Body of pancreas (tissue), 4 donors: ENCODE results near the gene BANF2. TPM values are rescaled to one million over a fixed set of nuclear protein-coding genes. Genes with fewer than 3 reads are reported as not detected.

Source experiments
- ATAC-seq: fragments of 150-250 bp; one replicate; pipeline ENCODE4 v1.9.1; 2016
- DNase-seq, 4 donors: peaks; one replicate each; pipeline ENCODE4 v3.0.0-alpha.2; 2019
- H3K27ac ChIP-seq, 4 donors: fragments of 200-600 bp; sonication (generic); 1 replicate in 3 of 4; 2 replicates in 1 of 4; pipeline versions ENCODE4 v1.5.1 to v1.6.1; 2016 to 2019; ENCODE audit warnings: mild to moderate bottlenecking in 1 of 4, mixed read lengths in 1 of 4, moderate library complexity in 1 of 4
- H3K27me3 ChIP-seq, 2 donors: fragments of 200-600 bp; sonication (generic); one replicate each; pipeline ENCODE4 v1.6.0; 2016; ENCODE audit warnings: mild to moderate bottlenecking in 1 of 2
- H3K36me3 ChIP-seq, 2 donors: fragments of 200-600 bp; sonication (generic); replicated peaks in 1 of 2; 2 replicates each; pipeline ENCODE4 v1.5.1; 2016; ENCODE audit warnings: low read depth in 2 of 2; ENCODE audit not compliant: insufficient read depth in 1 of 2
- H3K4me1 ChIP-seq: fragments of 200-600 bp; sonication (generic); one replicate; pipeline ENCODE4 v1.6.0; 2016
- H3K4me3 ChIP-seq, 2 donors: fragments of 200-600 bp; sonication (generic); 1 replicate in 1 of 2; 2 replicates in 1 of 2; pipeline ENCODE4 v1.5.1; 2016 to 2019
- H3K9me3 ChIP-seq, 3 donors: fragments of 200-600 bp; sonication (generic); 1 replicate in 2 of 3; 2 replicates in 1 of 3; pipeline ENCODE4 v1.5.1; 2016
- POLR2A ChIP-seq, 3 donors: fragments of 450-650 bp; IDR thresholded peaks; one replicate each; pipeline ENCODE4 v1.6.1; 2016; ENCODE audit warnings: antibody characterized with exemption in 3 of 3, mild to moderate bottlenecking in 2 of 3
- WGBS, 2 donors: methylation state at CpG; one replicate each; pipeline ENCODE4 v1.1.5; 2017; 5-methylcytosine and 5-hydroxymethylcytosine counted together
- intact Hi-C: fragments of 100-400 bp; cut with DNase I; formaldehyde crosslinking; loops from one replicate; pipeline ENCODE4 v1.15.1; 2023
- total RNA-seq, 2 donors: library from RNA; depleted of rRNA; stranded (reverse); fragments of >200 nt; gene quantifications; one replicate each; pipeline ENCODE4 v1.1.0, GENCODE V29; 2016
- TF ChIP-seq, protein P1 (sequence below), 7 experiments: fragments of 450-650 bp in 4 of 7; fragments of 200-600 bp in 3 of 7; sonication (generic) in 3 of 7; IDR thresholded peaks; one replicate each; pipeline ENCODE4 v1.5.1; 2016 to 2019; ENCODE audit warnings: antibody characterized with exemption in 7 of 7

BANF2 gene
- total RNA-seq, 2 donors from 2014 or later = 4.0 TPM; not detected in 1

DNA sequence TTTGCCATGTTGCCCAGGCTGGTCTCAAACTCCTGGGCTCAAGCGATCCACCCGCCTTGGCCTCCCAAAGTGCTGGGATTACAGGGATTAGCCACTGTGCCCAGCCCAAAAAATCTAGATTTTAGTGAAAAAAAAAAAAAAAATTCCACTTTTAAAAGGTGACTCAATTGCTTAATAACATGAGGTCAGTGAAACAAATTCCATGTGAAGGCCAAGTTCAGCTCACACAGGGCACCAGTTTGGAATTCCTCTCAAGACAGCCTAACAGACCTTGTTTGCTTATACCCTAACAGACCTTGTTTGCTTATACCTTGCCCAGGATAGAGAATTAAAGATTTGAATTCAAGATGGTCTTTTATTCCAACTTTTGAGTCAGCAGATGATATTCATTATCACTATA lies 22.8 kb upstream of the BANF2 start:
- no peak for DNase-seq
- peaks cover 83% of the 10 kb centered on the region for H3K4me1 ChIP-seq
- H3K27ac ChIP-seq = peak overlapping the region; percentile 57 to 98 (median 78)
- no peaks in the 10 kb centered on the region for H3K27me3 ChIP-seq
- peaks cover 0 to 8% of the 10 kb centered on the region in 2 donors for H3K36me3 ChIP-seq
- intact Hi-C loops = no loop called here
- TF ChIP-seq, protein P1, sequence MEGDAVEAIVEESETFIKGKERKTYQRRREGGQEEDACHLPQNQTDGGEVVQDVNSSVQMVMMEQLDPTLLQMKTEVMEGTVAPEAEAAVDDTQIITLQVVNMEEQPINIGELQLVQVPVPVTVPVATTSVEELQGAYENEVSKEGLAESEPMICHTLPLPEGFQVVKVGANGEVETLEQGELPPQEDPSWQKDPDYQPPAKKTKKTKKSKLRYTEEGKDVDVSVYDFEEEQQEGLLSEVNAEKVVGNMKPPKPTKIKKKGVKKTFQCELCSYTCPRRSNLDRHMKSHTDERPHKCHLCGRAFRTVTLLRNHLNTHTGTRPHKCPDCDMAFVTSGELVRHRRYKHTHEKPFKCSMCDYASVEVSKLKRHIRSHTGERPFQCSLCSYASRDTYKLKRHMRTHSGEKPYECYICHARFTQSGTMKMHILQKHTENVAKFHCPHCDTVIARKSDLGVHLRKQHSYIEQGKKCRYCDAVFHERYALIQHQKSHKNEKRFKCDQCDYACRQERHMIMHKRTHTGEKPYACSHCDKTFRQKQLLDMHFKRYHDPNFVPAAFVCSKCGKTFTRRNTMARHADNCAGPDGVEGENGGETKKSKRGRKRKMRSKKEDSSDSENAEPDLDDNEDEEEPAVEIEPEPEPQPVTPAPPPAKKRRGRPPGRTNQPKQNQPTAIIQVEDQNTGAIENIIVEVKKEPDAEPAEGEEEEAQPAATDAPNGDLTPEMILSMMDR (IDR thresholded peaks at IDR 0.05) = no peak
- TF ChIP-seq POLR2A (IDR thresholded peaks at IDR 0.05) = no peak
- 40 to 42% methylated on average over 2 of the region's 2 CpGs for WGBS, 2 donors
- no peak for ATAC-seq
- H3K9me3 ChIP-seq = no peaks in the 10 kb centered on the region
- no peak overlapping the region for H3K4me3 ChIP-seq

DNA sequence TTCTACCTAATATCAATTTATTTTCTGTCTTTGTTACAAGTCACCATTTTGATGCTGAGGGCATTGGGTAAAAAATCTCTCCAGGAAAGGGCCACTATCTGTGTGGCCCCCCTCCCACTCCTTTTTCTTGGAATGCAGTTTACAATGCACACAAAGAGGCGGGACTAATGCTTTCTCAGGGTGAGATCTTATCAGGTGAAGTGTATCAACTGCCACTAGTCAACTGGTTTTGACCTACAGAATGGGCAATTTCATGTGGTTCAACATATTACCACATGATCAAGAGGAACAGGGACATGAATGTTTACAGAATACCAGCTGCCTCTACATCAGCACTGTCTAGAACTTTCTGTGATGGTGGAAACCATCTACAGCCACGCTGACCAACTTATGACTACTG lies 21.5 kb upstream of the BANF2 start:
- DNase-seq = no peak
- Histone ChIP-seq H3K27ac (peak overlapping the region; percentile 89 to 99 (median 98)), H3K4me1 (peaks cover 78% of the 10 kb centered on the region), H3K36me3 (peaks cover 0 to 8% of the 10 kb centered on the region in 2 donors), H3K9me3 (no peaks in the 10 kb centered on the region), H3K27me3 (no peaks in the 10 kb centered on the region), H3K4me3 (no peak overlapping the region)
- WGBS, 2 donors = 28 to 36% methylated on average over 2 of the region's 2 CpGs
- intact Hi-C loops = no loop called here
- ATAC-seq = no peak
- peak in 1 of 3 donors; percentile 9 for TF ChIP-seq POLR2A (IDR thresholded peaks at IDR 0.05)
- TF ChIP-seq, protein P1 (IDR thresholded peaks at IDR 0.05) = no peak

DNA sequence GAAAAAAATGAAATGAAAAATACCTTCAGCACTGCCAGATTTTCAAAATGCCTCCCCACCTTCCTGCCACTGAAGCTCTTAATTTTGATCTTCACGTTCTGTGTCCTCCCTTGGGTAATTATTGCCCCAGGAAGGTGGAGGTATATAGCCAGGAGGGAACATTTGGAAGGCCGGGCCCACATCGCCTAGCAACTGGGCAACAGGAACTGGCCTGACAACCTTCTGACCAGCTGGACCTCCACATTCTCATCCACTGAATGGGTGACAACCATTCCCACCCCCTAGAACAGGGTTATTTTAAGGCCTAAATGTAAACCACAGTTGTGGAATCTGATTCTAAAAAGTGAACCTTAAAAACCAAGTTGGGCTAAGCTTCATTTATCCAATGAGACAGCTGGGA lies 20.9 kb upstream of the BANF2 start:
- Histone ChIP-seq H3K36me3 (peaks cover 0 to 8% of the 10 kb centered on the region in 2 donors), H3K27me3 (no peaks in the 10 kb centered on the region), H3K4me3 (no peak overlapping the region), H3K4me1 (peaks cover 78% of the 10 kb centered on the region), H3K27ac (peak overlapping the region; percentile 89 to 99 (median 98)), H3K9me3 (no peaks in the 10 kb centered on the region)
- TF ChIP-seq, protein P1 (IDR thresholded peaks at IDR 0.05) = peak in 1 of 7 experiments; percentile 3
- TF ChIP-seq POLR2A (IDR thresholded peaks at IDR 0.05) = no peak
- ATAC-seq = no peak
- DNase-seq = peak in 2 of 4 donors; percentile 51 to 53
- intact Hi-C loops = no loop called here
- 10 to 30% methylated on average over 3 of the region's 3 CpGs for WGBS, 2 donors

DNA sequence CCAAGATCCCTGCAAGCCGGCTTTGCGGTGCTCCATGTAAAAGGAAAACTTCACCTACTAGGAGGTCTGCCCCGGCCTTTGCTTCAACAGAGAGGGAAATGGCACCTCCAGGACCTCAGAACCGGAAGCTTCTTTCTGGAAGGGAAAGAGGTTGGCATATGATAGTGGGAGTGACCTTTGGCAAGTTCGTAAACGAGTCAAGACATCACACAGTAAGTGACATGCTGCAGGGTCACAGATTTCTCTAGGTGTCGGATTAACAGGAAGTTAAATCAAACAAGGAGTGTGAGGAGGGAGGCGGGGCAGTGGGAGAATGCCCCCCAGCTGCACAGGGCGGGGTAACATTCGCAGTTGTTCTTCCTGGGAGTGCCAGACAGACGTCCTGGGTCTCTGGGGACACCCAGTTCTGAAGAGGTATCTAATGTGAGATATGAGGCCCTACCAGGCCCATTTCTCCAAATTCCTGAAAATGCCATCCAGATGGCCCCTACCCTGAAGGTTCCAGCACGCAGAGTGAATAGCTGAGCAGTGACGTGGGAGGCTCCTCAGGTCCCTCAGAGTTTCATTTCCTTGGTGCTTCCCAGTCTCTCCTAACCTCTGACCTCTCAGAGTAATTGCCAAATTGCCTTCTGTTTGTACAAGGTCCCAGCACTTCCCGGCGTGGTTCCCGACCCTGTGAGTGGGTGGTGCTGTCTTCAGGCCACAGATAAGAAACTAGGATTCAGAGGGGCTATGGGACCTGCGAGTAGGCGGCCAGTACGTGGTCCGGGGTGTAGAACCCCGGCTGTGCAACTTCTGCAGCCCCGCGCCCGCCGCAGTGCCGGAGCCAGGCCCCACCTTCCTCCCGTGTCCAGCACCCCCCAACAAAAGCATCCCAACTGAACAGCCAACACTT lies 19.6 kb upstream of the BANF2 start:
- WGBS, 2 donors = 2 to 8% methylated on average over 25 to 27 of the region's 27 CpGs

More for the DNA sequence above, 19.6 kb upstream of the BANF2 start:
- peak; percentile 10 for ATAC-seq
- peak; percentile 69 to 85 (median 72) for DNase-seq
- H3K4me1 ChIP-seq = peaks cover 78% of the 10 kb centered on the region
- intact Hi-C loops = no loop called here
- H3K4me3 ChIP-seq = peak overlapping the region; percentile 60 to 74
- H3K27me3 ChIP-seq = no peaks in the 10 kb centered on the region
- H3K9me3 ChIP-seq = no peaks in the 10 kb centered on the region
- peak in 2 of 3 donors; percentile 59 to 63 for TF ChIP-seq POLR2A (IDR thresholded peaks at IDR 0.05)
- TF ChIP-seq, protein P1 (IDR thresholded peaks at IDR 0.05) = peak in 2 of 7 experiments; percentile 0 to 3
- peak overlapping the region; percentile 89 to 99 (median 98) for H3K27ac ChIP-seq
- peaks cover 0 to 6% of the 10 kb centered on the region in 2 donors for H3K36me3 ChIP-seq
